PFSK-1 (cell line): ENCODE measurements around the gene INF2.

Experiments used
- FOXP2 ChIP-seq: optimal IDR thresholded peaks from 2 replicates; pipeline ENCODE3; 2011; ENCODE audit warnings: borderline replicate concordance, control low read depth, inconsistent platforms; ENCODE audit not compliant: insufficient read depth; ENCODE audit errors: extremely low read length, extremely low read depth
- POLR2AphosphoS5 ChIP-seq: IDR thresholded peaks from 2 replicates; pipeline ENCODE4 v1.6.1; 2012; ENCODE audit warnings: low read depth, mild to moderate bottlenecking, control low read depth, low read length, moderate library complexity
- SIN3A ChIP-seq: IDR thresholded peaks from 2 replicates; pipeline ENCODE4 v1.6.1; 2012; ENCODE audit warnings: mild to moderate bottlenecking, low read length, moderate library complexity, borderline replicate concordance; ENCODE audit not compliant: insufficient read depth
- TAF1 ChIP-seq: IDR thresholded peaks from 2 replicates; pipeline ENCODE4 v1.6.1; 2012; ENCODE audit warnings: low read length, control low read depth, borderline replicate concordance; ENCODE audit not compliant: insufficient read depth
- TF ChIP-seq, protein P1 (sequence below), 2 experiments: IDR thresholded peaks; 2 replicates each; pipeline versions ENCODE4 v1.6.1 to v1.8.0; 2011 to 2012; ENCODE audit warnings: low read depth in 2 of 2, low read length in 2 of 2, control low read depth in 1 of 2, inconsistent platforms in 1 of 2, mild to moderate bottlenecking in 1 of 2, moderate library complexity in 1 of 2; ENCODE audit not compliant: insufficient read depth in 1 of 2

Gene INF2

GRCh38 chr14:104768437-104769323, 79.3 kb downstream of the INF2 start:
- peak; percentile 82 for TF ChIP-seq FOXP2
- no peak for TF ChIP-seq SIN3A
- TF ChIP-seq, protein P1, sequence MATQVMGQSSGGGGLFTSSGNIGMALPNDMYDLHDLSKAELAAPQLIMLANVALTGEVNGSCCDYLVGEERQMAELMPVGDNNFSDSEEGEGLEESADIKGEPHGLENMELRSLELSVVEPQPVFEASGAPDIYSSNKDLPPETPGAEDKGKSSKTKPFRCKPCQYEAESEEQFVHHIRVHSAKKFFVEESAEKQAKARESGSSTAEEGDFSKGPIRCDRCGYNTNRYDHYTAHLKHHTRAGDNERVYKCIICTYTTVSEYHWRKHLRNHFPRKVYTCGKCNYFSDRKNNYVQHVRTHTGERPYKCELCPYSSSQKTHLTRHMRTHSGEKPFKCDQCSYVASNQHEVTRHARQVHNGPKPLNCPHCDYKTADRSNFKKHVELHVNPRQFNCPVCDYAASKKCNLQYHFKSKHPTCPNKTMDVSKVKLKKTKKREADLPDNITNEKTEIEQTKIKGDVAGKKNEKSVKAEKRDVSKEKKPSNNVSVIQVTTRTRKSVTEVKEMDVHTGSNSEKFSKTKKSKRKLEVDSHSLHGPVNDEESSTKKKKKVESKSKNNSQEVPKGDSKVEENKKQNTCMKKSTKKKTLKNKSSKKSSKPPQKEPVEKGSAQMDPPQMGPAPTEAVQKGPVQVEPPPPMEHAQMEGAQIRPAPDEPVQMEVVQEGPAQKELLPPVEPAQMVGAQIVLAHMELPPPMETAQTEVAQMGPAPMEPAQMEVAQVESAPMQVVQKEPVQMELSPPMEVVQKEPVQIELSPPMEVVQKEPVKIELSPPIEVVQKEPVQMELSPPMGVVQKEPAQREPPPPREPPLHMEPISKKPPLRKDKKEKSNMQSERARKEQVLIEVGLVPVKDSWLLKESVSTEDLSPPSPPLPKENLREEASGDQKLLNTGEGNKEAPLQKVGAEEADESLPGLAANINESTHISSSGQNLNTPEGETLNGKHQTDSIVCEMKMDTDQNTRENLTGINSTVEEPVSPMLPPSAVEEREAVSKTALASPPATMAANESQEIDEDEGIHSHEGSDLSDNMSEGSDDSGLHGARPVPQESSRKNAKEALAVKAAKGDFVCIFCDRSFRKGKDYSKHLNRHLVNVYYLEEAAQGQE (IDR thresholded peaks at IDR 0.05; ENCODE audit: insufficient read depth in 1 of 2, low read depth in 2 of 2, low read length in 2 of 2): peak in 1 of 2 experiments; percentile 11; a peak in 1 of 4 replicates
- TF ChIP-seq POLR2AphosphoS5: peak; percentile 18; the same call in 1 of the 2 replicates
- TF ChIP-seq TAF1: no peak

- no peak for TF ChIP-seq TAF1
- TF ChIP-seq SIN3A: no peak
- no peak for TF ChIP-seq FOXP2
- TF ChIP-seq, protein P1 (IDR thresholded peaks at IDR 0.05; ENCODE audit: insufficient read depth in 1 of 2, low read depth in 2 of 2, low read length in 2 of 2): no peak
- no peak for TF ChIP-seq POLR2AphosphoS5
Measured at GRCh38 chr14:104769324-104770071, 80.1 kb downstream of the INF2 start.

GRCh38 chr14:104770072-104770579, 80.7 kb downstream of the INF2 start:
- TF ChIP-seq POLR2AphosphoS5 (no peak), TAF1 (no peak), SIN3A (no peak), FOXP2 (no peak)
- TF ChIP-seq, protein P1 (IDR thresholded peaks at IDR 0.05; ENCODE audit: insufficient read depth in 1 of 2, low read depth in 2 of 2, low read length in 2 of 2): no peak

DNA sequence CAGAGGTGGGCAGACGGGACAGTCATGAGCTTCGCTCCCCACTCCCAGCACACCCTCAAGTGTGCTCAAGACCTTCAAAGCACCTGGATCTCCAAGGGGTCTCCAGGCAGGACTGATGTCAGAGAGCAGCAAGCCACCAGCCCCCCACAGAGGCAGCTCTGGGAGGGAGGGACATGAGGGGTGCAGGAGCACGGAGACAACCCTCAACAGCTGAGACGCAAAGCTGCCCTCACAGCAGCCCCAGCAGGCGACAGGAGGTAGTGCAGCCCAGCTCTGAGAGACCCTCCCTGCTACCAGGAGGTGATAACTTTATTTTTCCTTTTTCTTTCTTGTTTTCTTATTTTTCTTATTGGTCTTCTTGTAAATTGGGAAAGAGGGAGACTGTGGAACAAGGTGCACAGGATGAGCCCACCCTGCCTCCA, 81.4 kb downstream of the INF2 start:
- TF ChIP-seq, protein P1 (IDR thresholded peaks at IDR 0.05; ENCODE audit: insufficient read depth in 1 of 2, low read depth in 2 of 2, low read length in 2 of 2): no peak
- TF ChIP-seq SIN3A (no peak), POLR2AphosphoS5 (no peak), TAF1 (no peak), FOXP2 (no peak)
